D341Med (cell line): ENCODE data around the gene SLC35E3.
"Not testable (repeated sequence)": the region's sequence is repeated elsewhere in the genome, so short reads cannot be mapped to it uniquely, and the experiment has no call there.

Experiments
- DNase-seq: peaks from one replicate; pipeline ENCODE4 v3.0.0; 2012; ENCODE audit warnings: low spot score

The SLC35E3 gene

GRCh38 chr12:68796399-68796798 is 50.4 kb downstream of the SLC35E3 start:
- no peak for DNase-seq

DNA sequence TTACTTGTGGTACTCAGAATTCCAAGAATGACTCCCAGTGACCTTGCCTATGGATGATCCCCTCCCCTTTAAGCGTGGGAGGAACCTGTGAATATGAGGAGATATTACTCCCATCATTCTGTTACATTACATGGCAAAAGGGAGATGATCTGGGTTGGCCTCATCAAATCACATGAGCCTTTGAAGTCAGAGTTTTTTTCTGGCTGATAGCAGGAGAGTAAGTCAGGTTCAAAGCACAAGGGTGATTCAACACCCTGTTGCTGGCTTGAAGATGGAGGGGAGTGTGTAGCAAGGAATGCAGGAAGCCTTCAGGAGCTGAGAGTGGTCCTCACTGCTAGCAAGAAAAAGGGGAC is 52.9 kb downstream of the SLC35E3 start:
- no peak for DNase-seq

DNA sequence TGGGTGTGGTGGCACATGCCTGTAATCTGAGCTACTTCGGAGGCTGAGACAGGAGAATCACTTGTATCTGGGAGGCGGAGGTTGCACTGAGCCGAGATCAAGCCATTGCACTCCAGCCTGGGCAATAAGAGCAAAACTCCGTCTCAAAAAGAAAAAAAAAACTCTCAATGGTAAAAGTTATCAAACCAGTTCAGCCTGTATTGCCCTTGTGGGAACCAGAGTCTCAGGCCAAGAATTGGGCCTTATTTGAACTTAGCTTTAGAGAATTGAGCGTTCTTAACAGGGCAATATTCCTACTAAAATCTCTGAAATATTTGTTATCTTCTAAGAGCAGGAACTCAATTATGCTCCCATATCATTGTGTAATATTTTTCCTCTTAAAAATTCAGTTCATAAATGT is 54.3 kb downstream of the SLC35E3 start:
- no peak for DNase-seq

- DNase-seq: not testable (repeated sequence)
Observed at GRCh38 chr12:68801124-68801523, 55.1 kb downstream of the SLC35E3 start.

- DNase-seq: not testable (repeated sequence)
Observed at GRCh38 chr12:68802372-68802745, 56.4 kb downstream of the SLC35E3 start.

DNA sequence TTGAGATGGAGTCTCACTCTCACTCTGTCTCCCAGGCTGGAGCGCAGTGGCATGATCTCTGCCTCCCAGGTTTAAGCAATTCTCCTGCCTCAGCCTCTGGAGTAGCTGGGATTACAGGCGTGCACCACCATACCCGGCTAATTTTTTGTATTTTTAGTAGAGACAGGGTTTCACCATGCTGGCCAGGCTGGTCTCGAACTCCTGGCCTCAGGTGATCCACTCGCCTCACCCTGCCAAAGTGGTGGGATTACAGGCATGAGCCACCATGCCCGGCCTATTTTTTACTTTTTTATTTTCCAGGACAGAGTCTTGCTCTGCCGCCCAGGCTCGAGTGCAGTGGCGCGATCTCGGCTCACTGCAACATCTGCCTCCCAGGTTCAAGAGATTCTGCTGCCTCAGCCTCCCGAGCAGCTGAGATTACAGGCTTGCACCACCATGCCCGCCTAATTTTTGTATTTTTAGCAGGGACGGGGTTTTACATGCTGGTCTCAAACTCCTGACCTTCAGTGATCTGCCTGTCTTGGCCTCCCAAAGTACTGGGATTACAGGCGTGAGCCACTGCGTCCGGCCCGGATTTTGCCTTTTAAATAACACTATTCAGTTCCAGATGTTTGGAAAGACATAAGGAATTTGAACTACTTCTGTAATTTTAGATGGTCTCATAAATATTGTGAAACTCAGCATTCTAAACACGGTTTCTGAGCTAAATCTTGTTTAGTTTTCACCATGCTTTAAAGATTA is 57.1 kb downstream of the SLC35E3 start:
- not testable (repeated sequence) for DNase-seq

- no peak for DNase-seq
Observed at GRCh38 chr12:68803948-68804656, 58.1 kb downstream of the SLC35E3 start.

GRCh38 chr12:68804657-68805591 is 58.9 kb downstream of the SLC35E3 start:
- no peak for DNase-seq

GRCh38 chr12:68805592-68806120 is 59.7 kb downstream of the SLC35E3 start:
- no peak for DNase-seq

- no peak for DNase-seq
Observed at GRCh38 chr12:68806488-68807237, 60.7 kb downstream of the SLC35E3 start.

DNA sequence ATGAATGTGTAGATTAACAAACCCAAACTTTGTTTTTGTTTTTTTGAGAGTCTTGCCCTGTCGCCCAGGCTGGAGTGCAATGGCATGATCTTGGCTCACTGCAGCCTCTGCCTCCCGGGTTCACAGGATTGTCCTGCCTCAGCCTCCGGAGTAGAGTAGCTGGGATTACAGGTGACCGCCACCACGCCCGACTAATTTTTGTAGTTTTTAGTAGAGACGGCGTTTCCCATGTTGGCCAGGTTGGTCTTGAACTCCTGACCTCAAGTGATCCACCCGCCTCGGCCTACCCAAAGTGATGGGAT is 61.2 kb downstream of the SLC35E3 start:
- not testable (repeated sequence) for DNase-seq

- DNase-seq: peak; percentile 99
Observed at GRCh38 chr12:68807576-68808387, 61.8 kb downstream of the SLC35E3 start, which contains the start of gene MDM2. MDM2 (plus strand) TSS chr12:68808177; CDS start chr12:68808478, 301 bp downstream.

GRCh38 chr12:68808388-68809189 is 62.6 kb downstream of the SLC35E3 start:
- DNase-seq: peak; percentile 72

DNA sequence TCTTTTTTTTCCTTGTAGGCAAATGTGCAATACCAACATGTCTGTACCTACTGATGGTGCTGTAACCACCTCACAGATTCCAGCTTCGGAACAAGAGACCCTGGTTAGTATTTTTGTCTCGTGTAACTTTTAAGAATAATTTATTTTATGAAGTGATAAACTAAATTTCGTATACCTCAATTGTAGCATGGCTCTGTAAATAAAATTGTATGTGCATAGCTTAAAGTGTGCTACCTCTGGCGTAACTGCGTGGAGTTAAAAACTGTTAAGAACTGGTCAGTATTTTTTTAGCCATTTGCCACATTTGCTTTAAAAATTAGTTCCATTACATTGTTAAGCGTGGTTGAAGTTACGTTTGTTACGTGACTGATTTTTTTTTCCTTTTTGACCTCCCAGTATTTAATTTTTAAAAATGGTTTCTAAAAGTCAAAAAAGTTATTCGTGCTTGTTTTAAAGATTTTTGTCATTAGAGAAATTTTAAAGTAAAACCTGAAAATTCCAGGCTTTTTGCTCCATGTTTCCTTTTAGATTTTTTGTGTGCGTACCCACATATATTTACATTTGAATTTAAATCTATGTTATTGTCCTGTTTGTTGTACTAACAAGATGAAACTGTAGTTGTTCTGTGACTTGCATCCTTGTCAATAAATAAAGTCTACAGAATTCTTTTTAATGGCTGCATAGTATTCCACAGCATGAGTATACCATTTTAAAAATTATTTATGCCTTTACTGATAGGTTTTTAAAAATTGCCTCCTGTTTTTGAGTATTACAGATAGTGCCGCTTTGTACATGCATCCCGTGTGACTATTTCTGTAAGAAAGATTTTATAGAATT is 63.4 kb downstream of the SLC35E3 start:
- no peak for DNase-seq

DNA sequence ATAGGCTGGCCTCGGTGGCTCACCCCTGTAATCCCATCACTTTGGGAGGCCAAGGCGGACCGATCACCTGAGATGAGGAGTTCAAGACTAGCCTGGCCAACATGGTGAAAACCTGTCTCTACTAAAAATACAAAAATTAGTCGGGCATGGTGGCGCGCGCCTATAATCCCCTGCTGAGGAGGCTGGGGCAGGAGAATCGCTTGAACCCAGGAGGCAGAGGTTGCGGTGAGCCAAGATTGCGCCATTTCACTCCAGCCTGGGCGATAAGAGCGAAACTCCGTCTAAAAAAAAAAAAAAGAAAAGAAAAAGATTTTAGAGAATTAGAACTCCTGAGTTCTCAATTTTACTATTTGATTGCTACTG is 64.0 kb downstream of the SLC35E3 start:
- not testable (repeated sequence) for DNase-seq

- not testable (repeated sequence) for DNase-seq
Observed at GRCh38 chr12:68811573-68811972, 65.6 kb downstream of the SLC35E3 start.

DNA sequence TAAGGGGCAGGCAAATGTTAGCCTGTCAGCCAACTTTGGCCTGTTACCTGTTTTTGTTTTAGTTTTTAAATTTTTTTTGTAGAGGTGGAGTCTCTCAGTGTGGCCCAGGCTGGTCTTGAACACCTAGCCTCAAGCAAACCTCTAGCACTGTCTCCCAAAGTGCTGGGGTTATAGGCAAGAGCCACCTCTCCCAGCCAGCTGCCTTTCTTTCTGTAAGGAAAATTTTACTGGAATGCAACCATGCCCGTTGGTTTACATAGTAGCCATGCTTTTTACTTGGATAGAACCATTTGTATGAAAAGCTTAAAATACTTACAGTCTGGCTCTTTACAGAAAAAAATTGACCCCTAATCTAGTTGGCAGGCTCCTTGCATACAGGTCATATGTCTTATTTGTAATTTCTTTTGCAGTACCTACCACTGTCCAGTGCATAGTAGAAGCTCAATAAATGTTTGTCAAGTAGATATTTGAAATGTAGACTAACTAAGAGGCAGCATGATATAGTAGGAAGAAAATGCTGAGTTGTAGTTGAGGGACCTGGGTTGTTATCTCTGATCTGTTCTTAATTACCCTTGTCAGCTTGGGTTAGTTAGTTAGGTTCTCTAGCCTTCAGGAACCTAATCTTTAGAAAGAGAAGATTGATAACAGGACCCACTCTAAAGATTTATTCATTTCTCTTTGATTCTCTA is 66.7 kb downstream of the SLC35E3 start:
- DNase-seq: no peak

DNA sequence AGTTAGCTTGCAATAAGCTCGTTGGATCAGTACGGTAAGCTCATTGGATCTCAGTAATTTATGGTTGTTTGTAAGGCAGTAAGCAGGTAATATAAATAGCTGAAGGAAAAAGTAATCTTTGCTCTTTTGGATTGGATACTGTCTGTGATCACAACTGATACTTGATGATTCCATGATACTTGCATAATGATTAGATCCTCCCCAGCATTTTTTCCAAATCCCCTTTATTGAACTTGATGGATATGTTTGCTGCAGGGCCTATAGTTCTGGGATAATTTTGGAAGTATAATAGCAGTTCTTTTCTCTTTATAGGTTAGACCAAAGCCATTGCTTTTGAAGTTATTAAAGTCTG is 67.2 kb downstream of the SLC35E3 start:
- DNase-seq: no peak
